ENCODE results near the gene STX16.

Gene STX16

GRCh38 chr20:58650776-58651558 is at the start of gene STX16:
STX16 (plus strand) TSS chr20:58651283; CDS start chr20:58652007, 724 bp downstream.
- no peak for FAIRE-seq
- peak; percentile 87 for DNase-seq (ENCODE audit: low spot score)

GRCh38 chr20:58602124-58602523 is 49.0 kb upstream of the STX16 start:
- DNase-seq (ENCODE audit: low spot score) (no peak), FAIRE-seq (no peak)

GRCh38 chr20:58603721-58604120 is 47.4 kb upstream of the STX16 start:
- no peak for DNase-seq (ENCODE audit: low spot score)

DNA sequence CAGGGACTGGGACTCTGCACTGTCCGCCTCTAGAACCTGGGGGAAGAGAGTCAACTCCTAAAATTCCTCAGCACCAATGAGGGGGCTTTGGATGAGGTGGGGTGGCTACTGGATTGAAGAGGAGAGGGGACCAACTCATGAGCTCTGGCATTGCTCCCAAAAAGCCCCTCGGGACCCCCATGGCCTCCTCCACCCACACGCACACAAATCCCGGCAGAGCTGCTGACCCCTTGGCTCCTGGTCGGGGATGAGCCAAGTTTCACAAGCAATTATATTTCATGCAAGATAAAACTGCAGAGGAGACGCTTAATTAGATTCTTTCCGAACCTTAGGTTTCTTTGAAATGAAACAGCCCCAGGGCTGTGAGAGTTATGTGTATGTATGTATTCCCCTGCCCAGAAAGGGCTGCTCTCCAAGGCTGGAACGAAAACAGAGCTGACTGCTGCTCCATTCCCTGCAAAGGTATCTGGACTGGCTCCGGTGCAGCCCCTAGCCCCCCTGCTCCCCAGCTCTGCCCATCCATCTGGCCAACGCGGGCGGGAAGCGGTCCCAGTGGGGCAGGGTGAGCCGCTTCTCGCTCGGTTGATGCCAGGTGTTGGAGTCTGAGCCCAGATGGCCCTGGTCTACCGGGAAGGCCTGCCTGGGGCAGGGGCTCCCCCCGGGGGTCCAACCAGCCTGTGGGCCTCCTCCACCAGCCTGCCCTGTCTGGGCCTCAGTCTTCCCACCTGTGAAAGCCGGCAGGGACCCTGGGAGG is 46.8 kb upstream of the STX16 start:
- no peak for DNase-seq (ENCODE audit: low spot score)
- FAIRE-seq, result no peak

More at GRCh38 chr20:58603721-58604120, 47.4 kb upstream of the STX16 start:
- no peak for FAIRE-seq

DNA sequence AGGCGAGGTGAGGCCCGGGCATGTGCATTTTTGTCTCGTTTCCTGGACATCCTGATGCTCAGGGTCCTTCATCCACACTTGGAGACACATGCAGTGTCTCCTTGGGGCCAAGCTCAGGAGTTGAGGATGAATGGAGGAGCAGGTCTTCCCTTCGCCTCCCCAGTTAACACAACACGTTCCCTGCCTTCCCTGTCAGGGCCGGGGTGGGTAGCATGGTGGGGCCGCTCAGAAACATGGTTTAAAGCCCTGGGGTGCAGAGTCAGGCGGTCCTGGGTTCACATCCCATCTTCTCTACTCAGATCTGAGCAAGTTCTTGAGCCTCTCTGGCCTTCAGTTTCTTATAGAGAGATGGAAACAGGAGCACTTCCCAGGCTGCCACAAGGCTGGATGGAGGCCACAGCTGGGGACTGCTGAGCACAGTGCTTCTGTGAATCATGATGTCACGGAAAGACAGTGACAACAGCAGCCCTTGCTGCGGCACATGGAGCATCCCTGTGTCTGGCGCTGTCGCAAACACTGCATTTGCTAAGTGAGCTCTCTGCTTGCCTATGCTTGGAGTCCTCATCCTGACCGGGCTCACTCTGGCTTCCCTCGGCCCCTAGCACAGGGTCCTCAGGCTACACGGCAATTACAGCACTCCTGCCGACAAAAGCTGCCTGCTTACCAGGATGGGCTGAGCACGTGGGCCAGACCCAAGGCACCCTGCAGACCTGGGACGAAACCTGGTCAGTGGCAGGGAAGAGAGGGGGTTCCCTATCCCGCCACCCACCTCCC is 45.6 kb upstream of the STX16 start:
- FAIRE-seq, result no peak
- DNase-seq (ENCODE audit: low spot score), result no peak

GRCh38 chr20:58606184-58606583 is 44.9 kb upstream of the STX16 start:
- no peak for DNase-seq (ENCODE audit: low spot score)
- FAIRE-seq, result no peak

GRCh38 chr20:58608096-58608840 is 42.8 kb upstream of the STX16 start:
- DNase-seq (ENCODE audit: low spot score) (no peak), FAIRE-seq (no peak)

- FAIRE-seq, result no peak
These were observed 42.1 kb upstream of the STX16 start for GRCh38 chr20:58609026-58609425.

GRCh38 chr20:58610071-58610800 is 40.8 kb upstream of the STX16 start:
- DNase-seq (ENCODE audit: low spot score) (no peak), FAIRE-seq (no peak)

More at GRCh38 chr20:58609026-58609425, 42.1 kb upstream of the STX16 start:
- DNase-seq (ENCODE audit: low spot score), result no peak

DNA sequence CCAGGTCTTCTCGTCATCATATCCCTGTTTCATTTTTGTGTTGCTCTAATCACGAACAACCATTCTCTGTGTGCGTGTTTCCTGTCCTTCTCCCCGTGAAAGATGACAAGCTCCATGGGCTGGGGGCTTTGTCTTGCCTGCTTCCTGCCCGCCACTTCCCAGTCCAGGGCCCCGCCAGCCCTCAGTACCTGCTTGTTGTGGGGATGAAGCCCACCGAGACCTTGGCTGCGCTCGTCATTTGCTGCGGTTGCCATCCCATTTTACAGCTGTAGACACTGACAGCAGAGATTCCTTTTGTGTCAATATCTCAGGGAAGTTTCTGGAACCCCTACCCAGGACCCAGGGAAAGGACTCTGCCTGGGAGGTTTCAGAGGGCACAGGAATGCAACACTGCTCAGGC is 40.3 kb upstream of the STX16 start:
- DNase-seq (ENCODE audit: low spot score) (no peak), FAIRE-seq (no peak)

DNA sequence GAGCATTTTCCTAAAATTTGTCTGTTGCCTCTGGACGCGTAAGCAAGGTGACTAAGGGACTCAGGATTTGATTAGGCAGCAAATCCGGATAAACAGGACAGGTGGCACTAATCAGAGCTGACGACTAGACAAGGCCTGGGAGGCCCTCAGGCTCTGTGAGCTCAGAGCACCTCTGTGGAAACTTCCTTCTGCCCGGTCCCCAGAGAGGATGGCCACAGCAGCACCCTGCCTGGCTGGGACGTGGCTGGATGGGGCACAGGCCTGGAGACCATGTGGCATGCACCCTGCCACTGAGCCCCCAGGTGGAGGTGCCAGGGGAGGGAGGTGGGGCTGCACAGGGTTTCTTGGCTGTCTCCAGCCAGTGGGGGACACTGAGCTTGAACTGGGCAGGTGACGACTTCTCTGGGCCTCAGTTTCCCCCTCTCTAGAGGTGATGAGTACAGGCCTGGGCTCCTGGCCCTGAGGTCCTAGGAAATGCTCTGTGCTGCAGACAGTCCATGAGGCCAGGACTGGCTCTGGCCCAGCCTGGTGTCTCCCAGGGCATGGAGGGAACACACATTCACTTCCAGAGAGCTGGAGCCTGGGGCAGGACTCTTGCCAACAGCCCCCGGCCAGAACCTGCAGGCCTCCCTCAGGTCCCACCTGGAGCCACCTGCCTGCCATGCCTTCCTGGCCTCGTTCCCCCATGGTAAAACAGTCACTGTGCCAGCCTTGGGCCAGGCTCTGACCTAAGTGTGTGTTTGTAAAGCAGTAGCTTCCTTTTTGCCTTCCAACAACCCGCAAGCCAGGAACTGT is 39.6 kb upstream of the STX16 start:
- DNase-seq (ENCODE audit: low spot score) (no peak), FAIRE-seq (no peak)

- DNase-seq (ENCODE audit: low spot score), result no peak
- FAIRE-seq, result no peak
These were observed 38.9 kb upstream of the STX16 start for GRCh38 chr20:58612121-58612691.

DNA sequence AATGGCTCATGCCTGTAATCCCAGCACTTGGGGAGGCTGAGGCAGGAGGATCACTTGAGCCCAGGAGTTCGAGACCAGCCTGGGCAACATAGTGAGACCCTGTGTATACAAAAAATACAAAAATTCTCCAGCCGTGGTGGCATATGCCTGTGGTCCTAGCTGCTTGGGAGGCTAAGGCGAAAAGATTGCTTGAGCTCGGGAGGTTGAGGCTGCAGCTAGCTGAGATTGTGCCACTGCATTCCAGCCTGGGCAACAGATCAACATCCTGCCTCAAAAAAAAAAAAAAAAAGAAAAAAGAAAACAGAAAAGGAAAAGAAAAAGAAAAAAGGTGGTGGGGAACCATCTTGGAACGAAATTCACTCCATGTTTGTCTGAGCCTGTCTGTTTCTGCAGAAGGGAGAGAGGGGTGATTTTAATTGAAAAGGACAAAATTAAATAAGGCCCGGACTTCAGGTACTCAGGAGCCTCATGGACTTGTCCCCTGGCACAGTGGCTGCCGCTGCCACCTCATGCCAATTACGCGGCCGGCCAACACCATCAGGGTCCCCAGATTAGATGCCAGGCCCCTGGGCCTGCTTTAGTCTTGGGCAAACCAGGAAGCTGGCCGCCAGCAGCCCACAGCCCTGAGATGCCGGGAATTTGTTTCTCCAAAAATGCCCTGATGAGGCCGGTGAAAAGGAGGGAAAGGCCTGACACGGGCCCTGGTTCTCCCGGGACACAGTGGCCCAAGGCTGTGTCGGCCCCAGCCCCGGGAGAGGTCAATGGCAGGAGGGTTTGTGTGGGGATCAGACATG is 37.8 kb upstream of the STX16 start:
- no peak for DNase-seq (ENCODE audit: low spot score)
- FAIRE-seq, result no peak

DNA sequence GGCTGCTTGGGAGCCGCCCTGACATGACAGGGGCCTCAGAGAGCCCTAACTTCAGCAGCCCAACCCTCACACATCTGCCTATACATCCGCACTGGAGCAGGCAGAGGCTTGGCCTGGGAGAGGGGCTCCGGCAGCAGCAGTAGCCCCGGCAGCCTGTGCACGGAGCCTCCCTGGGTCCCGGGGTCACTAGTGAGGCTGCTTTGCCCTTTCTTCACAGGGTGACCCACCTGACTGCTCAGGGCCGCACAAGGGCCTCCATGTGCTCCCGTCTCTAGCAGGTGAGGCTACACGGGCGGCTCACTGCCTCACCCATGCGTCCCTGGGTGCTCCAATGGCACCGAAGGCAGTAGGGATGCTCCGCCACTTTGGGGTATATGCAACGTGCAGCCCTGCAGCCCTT is 36.7 kb upstream of the STX16 start:
- DNase-seq (ENCODE audit: low spot score), result no peak
- no peak for FAIRE-seq

DNA sequence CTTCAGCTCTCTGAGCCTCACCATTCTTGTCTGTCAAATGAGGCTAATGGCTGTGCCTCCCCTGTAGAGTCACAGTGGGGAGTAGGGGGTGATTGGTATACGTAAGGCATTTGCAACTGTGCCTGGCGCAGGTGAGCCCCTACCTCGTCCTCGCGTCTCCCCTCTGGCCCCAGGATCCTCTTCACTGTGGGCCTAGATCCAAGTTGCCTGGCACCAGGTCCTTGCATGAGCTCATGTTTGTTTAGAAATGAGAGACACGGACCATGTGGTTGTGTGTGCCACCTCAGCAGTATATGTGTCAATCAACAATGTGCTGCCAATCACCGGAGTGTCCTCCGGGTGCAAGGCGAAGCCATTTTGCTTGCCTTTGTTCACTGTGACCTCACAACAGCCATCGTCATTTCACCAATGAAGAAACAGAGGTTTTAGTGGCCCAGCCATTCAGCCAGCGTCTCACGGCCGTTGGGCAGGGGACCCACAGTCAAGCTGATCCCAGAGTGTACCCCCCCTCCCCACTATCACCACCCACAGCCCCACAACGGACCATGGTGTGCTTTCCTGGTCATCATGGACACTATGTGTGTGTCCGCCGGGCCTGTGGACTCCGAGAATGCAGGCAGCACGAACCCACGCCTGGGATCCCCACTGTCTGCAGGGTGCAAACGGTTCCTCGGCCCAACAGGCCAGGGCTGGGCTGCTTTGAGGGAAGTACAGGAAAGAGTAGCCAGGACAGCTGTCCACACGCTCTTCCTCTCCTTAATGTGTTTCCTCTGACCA is 35.9 kb upstream of the STX16 start:
- DNase-seq (ENCODE audit: low spot score) (no peak), FAIRE-seq (no peak)

- no peak for FAIRE-seq
These were observed 34.7 kb upstream of the STX16 start for GRCh38 chr20:58616411-58616810.

GRCh38 chr20:58617158-58617557 is 33.9 kb upstream of the STX16 start:
- no peak for FAIRE-seq
- DNase-seq (ENCODE audit: low spot score), result no peak

More at GRCh38 chr20:58616411-58616810, 34.7 kb upstream of the STX16 start:
- no peak for DNase-seq (ENCODE audit: low spot score)
